Spleen (tissue), 7 donors: ENCODE data around the gene ABLIM3.

Source experiments
- CTCF ChIP-seq, 11 experiments: fragments of 200-600 bp in 7 of 11; fragments of 450-650 bp in 4 of 11; sonication (generic) in 4 of 11; IDR thresholded peaks in 8 of 11; conservative IDR thresholded peaks in 3 of 11; 1 replicate in 7 of 11; 2 replicates in 4 of 11; pipeline versions ENCODE4 v1.4.0 to v1.8.0; 2016 to 2021; ENCODE audit warnings: antibody characterized with exemption in 11 of 11, inconsistent platforms in 4 of 11, mild to moderate bottlenecking in 1 of 11
- POLR2A ChIP-seq, 3 donors: fragments of 450-650 bp; IDR thresholded peaks; one replicate each; pipeline ENCODE4 v1.5.1; 2017; ENCODE audit warnings: antibody characterized with exemption in 3 of 3, mild to moderate bottlenecking in 1 of 3
- POLR2AphosphoS5 ChIP-seq, 3 donors: sonication (generic); formaldehyde crosslinking; IDR thresholded peaks; one replicate each; pipeline ENCODE4 v1.5.1; 2017; ENCODE audit warnings: antibody characterized with exemption in 3 of 3
- donor health status: DM: no; HTN: no; CAD: no; lungs with moderate emphysema.
- donor health status: DM: no; HTN: no; CAD: no.
- donor health status: DM: no; HTN: no; CAD: no.

- TF ChIP-seq POLR2A (IDR thresholded peaks at IDR 0.05) (no peak), POLR2AphosphoS5 (IDR thresholded peaks at IDR 0.05) (no peak), CTCF (IDR thresholded peaks at IDR 0.05 in 8 of 11, conservative IDR thresholded peaks at IDR 0.05 in 3 of 11) (no peak)
Measured at GRCh38 chr5:149168276-149168906, 27.1 kb downstream of the ABLIM3 start.
